ENCODE measurements around the gene PLEKHJ1. TPM values are rescaled to one million over a fixed set of nuclear protein-coding genes. Genes with fewer than 3 reads are reported as not detected.
A peak's percentile ranks its signal among the peaks of the same experiment; 100 is the strongest.

PLEKHJ1 gene
- total RNA-seq, 1 experiment from 2014 or later = 92.4 TPM

DNA sequence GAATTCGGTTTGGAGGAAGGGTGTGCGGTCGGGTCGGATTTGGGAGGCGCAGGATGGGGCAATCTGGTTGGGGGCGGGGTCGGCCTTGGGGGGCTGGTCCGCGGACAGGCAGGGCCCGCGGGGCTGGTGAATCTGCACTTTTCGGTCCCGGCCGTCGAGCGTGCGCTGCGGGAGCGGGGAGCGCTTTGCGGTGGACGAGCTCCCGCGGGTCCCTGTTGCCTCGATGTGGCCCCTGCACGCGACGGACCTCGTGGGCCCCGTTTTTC is 34.0 kb upstream of the PLEKHJ1 start:
- DNase-seq (ENCODE audit: low read depth) = no peak

DNA sequence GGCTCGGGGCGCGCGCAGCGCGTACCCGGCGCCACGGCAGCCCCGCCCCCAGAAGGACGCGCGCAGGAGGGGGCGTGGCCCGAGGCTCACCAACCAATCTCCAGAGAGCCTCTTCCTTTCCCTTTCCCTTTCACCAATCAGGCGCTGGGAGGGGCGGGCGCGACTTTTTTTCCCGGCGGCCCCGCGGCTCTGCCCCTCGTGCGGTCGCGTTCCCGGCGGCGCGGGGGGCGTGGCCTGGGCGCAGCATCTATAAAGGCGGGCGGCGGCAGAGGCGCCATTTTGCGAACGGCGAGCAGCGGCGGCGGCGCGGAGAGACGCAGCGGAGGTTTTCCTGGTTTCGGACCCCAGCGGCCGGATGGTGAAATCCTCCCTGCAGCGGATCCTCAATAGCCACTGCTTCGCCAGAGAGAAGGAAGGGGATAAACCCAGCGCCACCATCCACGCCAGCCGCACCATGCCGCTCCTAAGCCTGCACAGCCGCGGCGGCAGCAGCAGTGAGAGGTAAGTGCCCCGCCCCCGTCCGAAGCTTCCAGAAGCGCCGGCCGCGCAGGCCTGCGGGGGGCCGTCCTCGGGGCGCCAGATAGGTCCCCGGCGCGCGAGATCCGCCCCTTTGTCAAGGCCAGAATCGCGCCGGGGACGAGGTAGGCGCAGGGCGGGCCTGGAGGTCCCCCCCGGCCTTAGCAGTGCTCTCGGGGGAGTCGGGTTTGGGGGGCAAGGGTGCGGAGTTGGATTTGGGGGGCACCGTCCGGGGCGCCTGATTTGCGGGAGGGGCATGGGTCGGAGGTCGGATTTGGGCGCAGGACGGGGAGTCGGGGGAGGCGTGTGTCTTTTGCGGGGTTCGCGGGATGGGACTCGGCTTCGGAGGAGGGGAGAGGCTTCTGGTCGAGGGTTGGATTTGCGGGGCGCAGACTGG is 33.4 kb upstream of the PLEKHJ1 start:
- DNase-seq (ENCODE audit: low read depth) = peak; percentile 95

GRCh38 chr19:2268861-2269243 is 32.7 kb upstream of the PLEKHJ1 start:
- DNase-seq (ENCODE audit: low read depth) = no peak

DNA sequence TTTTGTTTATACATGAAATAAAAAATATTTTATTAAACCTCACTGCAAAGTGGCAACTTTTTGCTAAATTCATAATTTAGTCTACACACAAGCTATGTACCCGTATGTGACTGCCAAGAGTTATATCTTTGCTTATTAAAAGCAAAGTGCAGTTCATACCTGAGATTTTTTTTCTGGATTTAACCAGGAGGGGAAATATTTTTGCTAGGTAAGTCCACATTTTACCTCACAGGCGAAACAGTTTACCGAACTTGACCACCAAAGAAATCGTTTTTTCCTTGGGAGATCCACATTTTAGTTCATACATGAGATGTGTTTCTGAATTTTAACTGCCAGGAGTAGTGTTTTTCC is 32.3 kb upstream of the PLEKHJ1 start:
- DNase-seq (ENCODE audit: low read depth) = no peak

- DNase-seq (ENCODE audit: low read depth) = peak; percentile 71
These were observed 30.3 kb upstream of the PLEKHJ1 start for GRCh38 chr19:2266183-2266993.

GRCh38 chr19:2261438-2262172 is 25.5 kb upstream of the PLEKHJ1 start:
- no peak for DNase-seq (ENCODE audit: low read depth)

GRCh38 chr19:2260341-2260805 is 24.2 kb upstream of the PLEKHJ1 start:
- peak; percentile 48 for DNase-seq (ENCODE audit: low read depth)

GRCh38 chr19:2259336-2259735 is 23.2 kb upstream of the PLEKHJ1 start:
- DNase-seq (ENCODE audit: low read depth) = peak; percentile 62

GRCh38 chr19:2255982-2256685 is 20.0 kb upstream of the PLEKHJ1 start, which contains the start of gene JSRP1:
JSRP1 (minus strand) TSS chr19:2256417; CDS start chr19:2255314, 1,103 bp downstream.
- DNase-seq (ENCODE audit: low read depth) = peak; percentile 97

DNA sequence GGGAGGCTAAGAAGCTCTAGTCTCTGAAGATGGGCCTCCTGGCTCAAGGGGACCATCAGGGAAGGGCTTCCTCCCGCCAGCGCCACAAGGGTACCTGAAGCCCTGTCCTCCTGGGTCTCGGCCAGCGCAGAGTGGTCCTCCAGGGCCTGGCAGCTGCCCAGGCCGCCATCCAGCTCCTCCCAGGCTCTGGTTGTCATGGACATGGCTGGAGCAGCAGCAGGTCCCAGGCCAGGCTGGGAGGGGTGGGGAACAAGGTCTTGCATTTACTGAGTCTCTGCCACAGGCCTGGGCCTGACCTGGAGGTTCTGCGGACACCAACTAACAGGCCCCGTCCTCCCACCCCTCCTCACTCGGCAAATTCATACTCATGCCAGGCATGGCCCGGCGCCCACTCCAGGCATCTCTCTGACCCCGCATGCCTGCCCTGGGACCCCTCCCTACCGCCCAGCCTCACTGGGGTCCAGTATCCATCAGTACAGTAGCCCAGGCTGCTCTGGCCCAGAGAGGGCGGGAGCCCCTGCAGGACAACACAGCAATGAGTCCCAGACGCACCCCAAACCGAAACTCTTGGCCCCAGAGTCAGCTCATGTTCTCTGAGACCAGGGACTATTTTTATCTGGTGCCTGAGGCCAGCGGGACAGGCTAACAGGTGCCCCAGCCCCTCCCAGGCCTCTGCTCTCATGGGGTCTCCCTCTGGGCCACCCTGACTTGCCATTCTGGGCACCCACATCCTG is 19.1 kb upstream of the PLEKHJ1 start:
- peak; percentile 57 for DNase-seq (ENCODE audit: low read depth)

DNA sequence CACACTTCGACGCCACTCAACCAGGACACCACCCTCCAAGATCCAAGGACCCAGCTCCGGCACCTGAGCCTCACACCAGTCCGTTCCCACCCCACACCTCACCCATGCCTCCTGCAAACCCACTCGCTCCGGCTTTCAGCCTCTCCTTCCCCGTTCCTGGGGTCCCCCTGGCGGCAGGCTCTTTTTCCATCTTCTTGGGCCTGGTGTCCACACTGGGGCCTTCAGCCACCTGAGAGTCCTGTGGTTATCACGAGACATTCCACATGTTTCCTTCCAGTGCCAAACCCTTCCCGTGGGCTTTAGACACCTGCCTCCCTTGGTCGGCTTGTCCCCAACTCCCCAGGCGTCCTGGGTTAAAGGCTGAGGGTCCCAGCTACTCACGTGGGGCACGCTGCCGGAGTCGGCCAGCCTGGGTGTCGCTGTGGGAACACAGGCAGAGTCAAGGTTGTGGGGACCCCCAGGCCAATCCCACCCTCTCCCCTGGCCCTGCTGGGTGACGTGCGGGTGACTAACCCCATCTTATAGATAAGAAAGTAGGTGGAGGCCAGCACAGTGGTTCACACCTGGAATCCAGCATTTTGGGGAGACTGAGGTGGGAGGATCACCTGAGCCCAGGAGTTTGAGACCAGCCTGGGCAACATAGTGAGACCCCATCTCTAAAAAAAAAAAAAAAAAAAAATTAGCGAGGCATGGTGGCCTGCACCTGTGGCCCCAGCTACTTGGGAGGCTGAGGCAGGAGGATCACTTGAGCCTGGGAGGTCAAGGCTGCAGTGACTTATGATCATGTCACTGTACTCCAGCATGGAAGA is 18.1 kb upstream of the PLEKHJ1 start:
- DNase-seq (ENCODE audit: low read depth) = no peak

- DNase-seq (ENCODE audit: low read depth) = no peak
These were observed 17.3 kb upstream of the PLEKHJ1 start for GRCh38 chr19:2253106-2254063.

- no peak for DNase-seq (ENCODE audit: low read depth)
These were observed 16.6 kb upstream of the PLEKHJ1 start for GRCh38 chr19:2252797-2253105.

DNA sequence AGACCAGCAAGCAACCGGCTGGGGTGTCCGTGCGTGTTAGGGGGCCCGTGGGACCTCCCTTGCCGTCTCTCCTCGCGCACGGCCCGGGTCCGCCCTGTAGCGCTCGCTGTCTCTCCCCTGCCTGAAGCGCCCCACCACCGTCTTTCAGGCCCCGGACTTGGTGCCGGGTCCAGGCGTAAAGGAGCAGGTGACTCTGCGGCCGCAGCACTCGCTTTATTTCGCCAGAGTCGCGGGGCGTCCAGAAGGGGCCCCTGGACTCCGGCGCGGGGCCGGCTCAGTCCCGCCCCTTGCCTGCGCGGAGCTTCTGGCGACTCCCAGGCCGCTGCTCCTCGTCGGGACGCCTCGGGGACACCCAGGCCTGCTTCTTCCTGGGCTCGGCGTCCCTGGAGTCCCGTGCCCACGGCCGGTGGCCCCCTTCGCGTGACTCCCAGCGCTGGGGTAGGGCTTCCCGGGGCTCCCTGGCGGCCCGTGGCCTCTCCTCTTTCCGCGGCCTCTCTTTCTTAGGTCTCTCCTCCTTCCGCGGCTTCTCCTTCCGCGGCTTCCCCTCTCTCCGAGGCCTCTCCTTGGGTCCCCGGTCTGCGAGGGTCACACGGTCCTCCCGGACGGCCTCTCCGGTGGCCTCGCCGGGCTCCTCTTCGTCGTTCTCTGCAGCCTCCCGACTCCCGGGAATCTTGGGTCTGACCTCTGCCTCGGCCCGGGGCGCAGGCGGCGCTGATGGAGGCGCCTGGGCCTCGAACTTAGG is 16.1 kb upstream of the PLEKHJ1 start:
- no peak for DNase-seq (ENCODE audit: low read depth)

- DNase-seq (ENCODE audit: low read depth) = no peak
These were observed 15.3 kb upstream of the PLEKHJ1 start for GRCh38 chr19:2251106-2252054.

DNA sequence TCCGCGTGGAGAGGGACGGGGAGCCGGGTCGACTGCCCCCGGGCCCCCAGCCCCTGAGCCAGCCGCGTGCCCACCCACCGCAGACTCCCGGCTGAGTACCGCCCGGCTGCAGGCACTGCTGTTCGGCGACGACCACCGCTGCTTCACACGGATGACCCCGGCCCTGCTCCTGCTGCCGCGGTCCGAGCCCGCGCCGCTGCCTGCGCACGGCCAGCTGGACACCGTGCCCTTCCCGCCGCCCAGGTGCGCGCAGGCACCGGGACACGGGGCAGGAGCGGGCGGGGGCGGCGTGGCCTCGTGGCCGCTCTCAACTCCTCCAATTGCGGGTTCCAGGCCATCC is 14.6 kb upstream of the PLEKHJ1 start:
- no peak for DNase-seq (ENCODE audit: low read depth)

All from LHCN-M2 (cell line).